Fibroblast of skin of left quadriceps (primary cell): Measurements from ENCODE around the gene FDXACB1.
A peak's percentile ranks its signal among the peaks of the same experiment; 100 is the strongest.

Experiments used
- DNase-seq, 2 experiments: peaks; one replicate each; pipeline ENCODE4 v3.0.0-alpha.2; 2013; ENCODE audit warnings: low read depth in 2 of 2

Gene FDXACB1

DNA sequence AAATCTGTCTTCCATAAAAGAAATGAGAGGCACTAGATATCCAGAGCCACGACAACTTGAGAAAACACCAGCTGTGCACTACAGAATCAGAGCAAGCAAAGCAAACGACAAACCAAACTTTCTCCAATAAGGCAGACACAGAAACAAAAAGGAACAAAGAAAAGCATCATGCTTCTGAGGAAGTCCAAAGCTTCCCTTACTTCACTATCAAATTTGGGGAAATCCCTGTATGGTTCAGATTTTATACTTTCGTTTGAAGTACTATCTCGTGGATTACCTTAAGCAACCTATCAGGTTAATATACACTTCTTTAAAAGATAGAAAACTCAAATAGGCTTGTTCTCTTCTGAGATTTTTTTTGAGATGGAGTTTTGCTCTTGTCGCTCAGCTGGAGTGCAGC, 35.3 kb downstream of the FDXACB1 start:
- no peak for DNase-seq

DNA sequence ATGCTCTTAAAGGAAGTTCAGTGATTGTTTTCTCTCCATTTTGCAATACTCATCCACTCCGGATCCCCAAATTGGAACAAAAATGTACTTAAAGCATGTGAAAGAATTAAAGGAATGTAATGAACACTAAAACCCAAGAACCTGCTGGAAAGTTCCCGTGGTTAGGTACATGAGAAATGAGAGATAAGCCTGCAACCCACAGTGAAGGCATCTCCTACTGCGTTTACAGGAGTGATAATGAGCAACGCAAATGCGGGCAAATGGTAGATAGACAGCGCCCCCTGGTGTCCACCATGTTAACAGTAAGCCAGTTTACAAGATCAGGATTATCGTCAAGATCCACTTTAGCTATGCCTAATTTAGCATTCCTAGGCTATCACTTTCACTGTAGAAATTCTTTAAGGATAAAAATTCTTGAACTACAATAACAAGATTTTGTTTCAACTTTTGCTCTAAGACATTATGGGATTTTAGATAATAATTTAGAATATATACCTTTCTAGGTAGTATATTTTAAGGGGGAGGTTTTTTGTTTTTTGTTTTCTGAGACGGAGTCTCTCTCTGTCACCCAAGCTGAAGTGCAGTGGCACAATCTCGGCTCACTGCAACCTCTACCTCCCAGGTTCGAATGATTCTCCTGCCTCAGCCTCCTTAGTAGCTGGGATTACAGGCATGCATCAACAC, 37.5 kb downstream of the FDXACB1 start:
- peak; percentile 67 to 68 for DNase-seq

DNA sequence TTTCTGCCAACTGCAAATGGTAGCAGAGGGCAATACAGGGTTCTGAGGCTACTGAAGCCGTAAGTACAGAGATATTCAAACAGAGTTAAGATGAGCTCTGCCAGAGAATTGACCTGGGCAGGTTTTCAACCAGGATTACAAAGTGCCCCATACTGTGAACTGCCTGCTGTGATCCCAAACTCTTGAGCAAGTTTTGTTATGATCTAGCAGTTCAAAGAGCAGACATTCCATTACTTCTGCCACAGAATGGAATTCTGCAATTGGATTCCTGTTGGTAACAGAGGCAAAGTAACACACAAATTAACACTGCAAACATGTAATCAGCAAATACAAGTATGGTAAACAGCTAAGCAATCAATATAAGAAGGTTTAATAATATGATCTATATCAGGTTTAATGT, 38.8 kb downstream of the FDXACB1 start:
- no peak for DNase-seq

DNA sequence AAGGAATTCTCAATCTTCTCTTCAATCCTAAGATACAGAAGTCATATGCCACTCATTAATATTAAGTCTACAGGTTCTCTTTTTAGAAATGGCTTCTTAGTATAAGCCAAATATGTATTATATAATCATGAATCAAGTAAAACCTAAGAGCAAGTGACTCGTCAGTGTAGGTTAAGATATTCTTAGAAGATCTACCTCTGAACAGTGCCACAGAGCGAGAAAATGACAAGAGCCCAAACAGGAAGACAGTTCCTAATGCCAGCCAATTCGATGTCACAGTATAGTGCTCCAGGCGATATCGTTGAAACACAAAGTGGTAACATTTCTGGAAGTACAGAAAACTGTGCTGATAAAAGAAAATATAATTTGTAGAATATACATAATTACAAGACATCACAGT, 40.9 kb downstream of the FDXACB1 start:
- no peak for DNase-seq

DNA sequence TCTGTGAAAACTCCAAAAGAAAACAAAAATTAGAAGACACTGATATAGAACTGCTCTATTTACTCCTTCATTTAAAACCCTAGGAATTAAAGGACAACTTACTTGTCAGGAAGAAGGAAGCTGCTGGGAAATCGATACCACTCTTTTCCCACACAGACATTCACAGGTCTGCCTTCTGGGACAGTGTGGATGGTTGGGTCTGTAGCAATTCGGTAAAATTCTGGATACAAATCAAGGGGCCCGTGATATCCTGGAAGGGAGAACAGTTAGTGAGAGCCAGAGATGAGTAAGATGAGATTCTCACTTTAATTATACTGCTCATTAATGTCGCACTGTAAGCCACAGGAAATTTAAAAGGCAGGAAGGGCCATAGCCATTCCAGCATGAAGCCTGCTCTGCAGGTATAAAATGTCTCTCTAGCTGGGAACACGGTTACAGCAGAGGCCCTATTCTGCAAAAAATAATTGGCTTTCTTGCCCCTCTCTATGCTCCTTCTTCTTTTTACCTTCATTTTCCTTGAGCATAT, 41.5 kb downstream of the FDXACB1 start:
- DNase-seq: no peak

DNA sequence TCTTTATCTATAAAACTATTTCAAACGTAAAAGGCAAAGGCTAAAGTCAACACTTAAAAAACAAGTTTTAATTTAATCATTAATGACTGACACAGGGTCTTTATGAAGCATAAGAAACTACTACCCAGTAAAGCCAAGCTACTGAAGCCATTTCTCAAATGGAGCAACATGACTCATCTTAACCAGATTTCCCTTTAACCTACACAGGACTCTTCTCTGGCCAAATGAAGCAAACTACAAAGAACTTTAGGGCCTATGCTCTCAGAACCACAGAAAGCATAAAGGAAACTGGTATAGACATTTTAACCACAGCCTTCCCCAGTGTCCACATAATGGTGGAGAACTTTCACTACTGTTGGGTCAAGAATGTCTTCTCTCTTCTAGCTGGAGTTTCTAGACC, 42.2 kb downstream of the FDXACB1 start:
- no peak for DNase-seq

DNA sequence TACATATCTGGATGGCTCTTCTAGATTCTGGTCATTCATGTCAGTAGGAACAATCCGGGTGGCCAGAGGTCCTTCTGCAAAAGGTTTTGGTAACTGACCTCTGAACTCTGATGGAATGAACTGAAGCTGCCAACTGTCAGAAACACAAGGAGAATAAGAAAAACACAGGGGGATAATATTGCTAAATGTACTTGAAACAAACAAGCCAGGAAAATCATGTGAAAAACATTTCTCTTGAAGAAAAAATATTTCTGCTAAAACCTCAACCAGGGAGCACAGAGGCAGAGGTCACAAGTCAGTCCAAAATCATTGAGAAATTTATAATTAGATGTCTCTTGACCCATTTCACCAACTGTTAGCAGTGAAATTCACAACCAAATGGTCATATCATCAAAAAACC, 42.8 kb downstream of the FDXACB1 start:
- no peak for DNase-seq

DNA sequence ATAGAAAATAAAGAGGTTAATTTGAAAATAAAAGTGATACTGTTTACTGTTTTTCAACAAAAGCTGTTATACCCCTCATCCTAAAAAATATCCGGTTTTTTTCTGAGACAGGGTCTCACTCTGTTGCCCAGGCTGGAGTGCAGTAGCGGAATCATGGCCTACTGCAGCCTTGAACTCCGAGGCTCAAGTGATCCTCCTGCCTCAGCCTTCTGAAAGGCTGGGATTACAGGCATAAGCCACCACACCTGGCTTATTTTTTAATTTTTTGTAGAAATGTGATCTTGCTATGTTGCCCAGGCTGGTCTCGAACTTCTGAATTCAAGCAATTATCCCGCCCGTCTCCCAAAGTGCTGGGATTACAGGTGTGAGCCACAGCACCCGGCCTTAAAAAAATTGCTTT, 43.3 kb downstream of the FDXACB1 start:
- no peak for DNase-seq

DNA sequence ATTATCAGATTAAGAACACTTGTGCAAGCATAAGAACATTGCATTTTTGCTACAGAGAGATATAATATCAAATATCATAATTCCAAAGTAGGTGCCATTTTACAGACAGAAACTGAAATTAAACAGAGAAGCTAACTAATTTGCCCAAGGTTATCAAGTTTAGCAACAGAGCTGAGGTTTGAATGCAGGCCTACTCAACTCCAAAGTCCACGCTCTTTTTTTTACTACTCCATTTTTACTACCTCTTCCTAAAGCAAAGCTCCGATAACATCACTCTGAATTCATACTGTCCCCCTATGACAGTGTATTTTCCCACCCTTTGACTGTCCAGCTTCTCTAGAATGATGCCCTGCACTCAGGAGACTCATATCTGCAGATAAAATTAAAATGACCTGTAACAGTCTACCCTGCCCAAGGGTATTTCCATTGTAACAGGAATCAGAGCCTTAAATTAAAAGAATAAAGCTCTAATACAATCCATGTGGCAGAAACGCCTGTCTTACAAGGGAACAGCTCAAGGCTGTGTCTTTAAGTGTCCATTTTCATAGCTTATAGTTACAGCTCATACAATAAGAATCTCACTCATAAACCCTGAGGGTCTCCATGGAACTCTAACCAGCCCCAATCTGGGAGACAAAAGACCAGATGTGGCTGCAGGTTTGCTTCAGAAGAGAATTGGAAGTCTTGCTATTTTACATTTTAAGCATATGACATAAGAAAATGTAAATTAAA, 44.4 kb downstream of the FDXACB1 start:
- no peak for DNase-seq

DNA sequence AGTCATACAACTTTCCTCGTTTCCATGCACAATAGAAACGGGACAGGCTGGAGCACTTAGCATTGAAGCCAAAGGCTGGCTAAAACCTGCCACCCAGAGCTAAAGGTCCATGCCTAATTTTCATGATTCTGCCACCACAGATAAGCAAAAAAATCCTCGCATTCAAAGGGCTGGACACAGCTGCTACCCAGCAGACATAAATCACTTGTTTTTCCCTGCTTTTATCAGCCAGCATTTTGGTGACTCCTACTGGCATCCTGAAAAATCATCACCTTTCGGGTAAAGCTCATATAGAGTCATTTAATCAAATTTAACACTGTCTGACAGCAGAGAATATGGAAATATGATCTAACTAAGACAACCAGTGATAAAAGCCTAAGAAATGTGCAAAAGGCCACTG, 45.4 kb downstream of the FDXACB1 start:
- no peak for DNase-seq

DNA sequence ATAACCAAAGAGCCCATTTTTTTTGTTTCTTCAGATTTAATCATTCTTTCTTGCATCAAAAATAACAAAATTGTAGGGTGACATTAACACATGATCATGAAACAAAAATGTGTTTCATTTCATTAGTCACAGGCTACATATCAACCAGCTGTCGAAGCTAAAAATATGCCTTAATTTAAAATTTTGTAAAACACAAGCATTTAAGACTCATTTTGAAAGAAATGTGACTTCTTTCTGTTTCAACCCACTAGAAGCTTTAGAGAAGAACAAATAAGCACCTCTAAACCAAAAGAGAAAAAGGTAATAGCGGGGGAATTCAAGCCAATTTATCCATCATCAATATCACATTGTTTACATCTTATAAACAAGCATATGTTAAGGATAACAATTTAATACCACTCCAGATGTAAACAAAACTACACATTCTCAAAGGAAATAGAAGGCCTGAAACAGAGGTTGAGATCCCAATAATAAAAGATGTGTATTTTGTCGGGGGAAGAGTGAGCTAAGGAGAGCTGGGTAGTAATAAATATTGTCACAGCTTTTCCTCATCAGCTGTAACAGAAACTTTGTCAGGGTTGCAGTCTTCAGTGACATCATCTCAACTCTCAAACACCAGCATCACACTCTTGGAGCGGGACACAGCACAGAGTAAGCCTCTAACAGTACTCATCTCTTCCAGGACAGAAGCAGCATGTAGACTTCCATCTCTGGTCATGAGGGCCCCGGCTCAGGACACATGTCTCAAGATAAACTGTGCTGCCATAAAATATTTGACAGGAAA, 49.6 kb downstream of the FDXACB1 start:
- no peak for DNase-seq

DNA sequence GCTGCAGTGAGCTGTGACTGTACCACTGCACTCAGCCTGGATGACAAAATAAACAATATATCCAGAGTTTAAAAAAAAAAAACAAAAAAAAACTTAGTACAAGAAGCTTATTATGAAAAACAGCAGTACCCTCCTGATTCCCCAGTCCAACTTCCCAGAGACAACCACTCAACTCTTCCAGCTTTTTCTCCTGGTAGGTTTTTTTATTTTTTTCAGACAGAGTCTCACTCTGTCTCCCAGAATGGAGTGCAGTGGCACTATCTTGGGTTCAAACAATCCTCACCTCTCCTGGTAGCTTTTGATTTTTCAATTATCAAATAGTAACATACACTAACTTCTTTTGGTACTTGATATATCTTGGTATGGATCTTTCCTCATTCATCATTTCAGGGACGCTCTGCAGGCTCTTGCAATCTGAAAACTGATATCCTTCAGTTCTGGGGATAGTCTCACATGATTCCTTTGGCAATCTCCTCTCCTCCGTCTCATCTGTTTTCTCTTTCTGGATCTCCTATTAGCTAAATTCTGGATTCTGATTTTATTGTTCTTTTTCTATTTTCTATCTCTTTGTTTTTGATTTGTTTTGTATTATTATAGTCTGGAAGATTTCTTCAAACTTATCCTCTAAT, 52.5 kb downstream of the FDXACB1 start:
- DNase-seq: no peak
